HEK293T (cell line): ENCODE data around the gene ZNF792.

Source experiments
- ARNT ChIP-seq: fragments of 450-650 bp; IDR thresholded peaks from 2 replicates; pipeline ENCODE4 v1.6.1; 2017; ENCODE audit warnings: mild to moderate bottlenecking
- BHLHE40 ChIP-seq: fragments of 450-650 bp; IDR thresholded peaks from 2 replicates; pipeline ENCODE4 v1.6.1; 2016; ENCODE audit warnings: mild to moderate bottlenecking, moderate library complexity, borderline replicate concordance
- ELF4 ChIP-seq: fragments of 450-650 bp; IDR thresholded peaks from 2 replicates; pipeline ENCODE4 v1.6.1; 2017; ENCODE audit warnings: antibody characterized with exemption
- FOXA1 ChIP-seq: fragments of 450-650 bp; IDR thresholded peaks from 2 replicates; pipeline ENCODE4 v1.6.1; 2016; ENCODE audit warnings: mild to moderate bottlenecking
- FOXK2 ChIP-seq: fragments of 450-650 bp; IDR thresholded peaks from 2 replicates; pipeline ENCODE4 v1.6.1; 2016; ENCODE audit warnings: mild to moderate bottlenecking
- FOXM1 ChIP-seq: fragments of 450-650 bp; IDR thresholded peaks from 2 replicates; pipeline ENCODE4 v1.6.1; 2017; ENCODE audit warnings: mild to moderate bottlenecking, borderline replicate concordance
- L3MBTL2 ChIP-seq: fragments of 450-650 bp; conservative IDR thresholded peaks from 2 replicates; pipeline ENCODE4 v1.6.1; 2016; ENCODE audit warnings: mild to moderate bottlenecking
- LEF1 ChIP-seq: fragments of 450-650 bp; IDR thresholded peaks from 2 replicates; pipeline ENCODE4 v1.6.1; 2017; ENCODE audit warnings: mild to moderate bottlenecking, borderline replicate concordance
- SP1 ChIP-seq: fragments of 450-650 bp; IDR thresholded peaks from 2 replicates; pipeline ENCODE4 v1.6.1; 2017
- TARDBP ChIP-seq: fragments of 450-650 bp; IDR thresholded peaks from 2 replicates; pipeline ENCODE4 v1.6.1; 2016
- ZNF384 ChIP-seq: fragments of 450-650 bp; IDR thresholded peaks from 2 replicates; pipeline ENCODE4 v1.6.1; 2016

GRCh38 chr19:35006999-35007365 is 43.0 kb upstream of the ZNF792 start:
- no peak for TF ChIP-seq SP1
- TF ChIP-seq ARNT: no peak
- no peak for TF ChIP-seq BHLHE40
- TF ChIP-seq ELF4: no peak
- TF ChIP-seq LEF1: no peak
- no peak for TF ChIP-seq FOXM1
- no peak for TF ChIP-seq TARDBP
- no peak for TF ChIP-seq FOXA1
- no peak for TF ChIP-seq FOXK2
- no peak for TF ChIP-seq ZNF384
- no peak for TF ChIP-seq L3MBTL2
